Stimulated activated CD8-positive, alpha-beta memory T cell treated with anti-CD3 and anti-CD28 coated beads, Interleukin-12 subunit alpha, Interleukin-12 subunit beta, amount 100 ng/mL, for 1 hour (primary cell): Measurements from ENCODE around the gene SLC35C1.
A peak's percentile ranks its signal among the peaks of the same experiment; 100 is the strongest.
"Not testable (repeated sequence)": the region's sequence is repeated elsewhere in the genome, so short reads cannot be mapped to it uniquely, and the experiment has no call there.

ENCODE experiments used
- DNase-seq: peaks from one replicate; pipeline ENCODE4 v3.0.0-alpha.2; 2020; ENCODE audit warnings: low read depth

Gene SLC35C1

GRCh38 chr11:45811109-45811435 lies 6.1 kb downstream of the SLC35C1 start:
- no peak for DNase-seq

- no peak for DNase-seq
Observed at GRCh38 chr11:45811571-45812290, 6.8 kb downstream of the SLC35C1 start.

- no peak for DNase-seq
Observed at GRCh38 chr11:45812581-45813548, 7.9 kb downstream of the SLC35C1 start.

GRCh38 chr11:45815747-45816146 lies 10.8 kb downstream of the SLC35C1 start:
- DNase-seq = no peak

GRCh38 chr11:45816614-45817013 lies 11.7 kb downstream of the SLC35C1 start:
- DNase-seq = no peak

- no peak for DNase-seq
Observed at GRCh38 chr11:45817191-45817590, 12.2 kb downstream of the SLC35C1 start.

GRCh38 chr11:45818961-45819605 lies 14.1 kb downstream of the SLC35C1 start:
- DNase-seq = no peak

- no peak for DNase-seq
Observed at GRCh38 chr11:45820211-45820857, 15.4 kb downstream of the SLC35C1 start.

GRCh38 chr11:45826492-45826891 lies 21.5 kb downstream of the SLC35C1 start:
- DNase-seq = not testable (repeated sequence)

GRCh38 chr11:45827123-45827522 lies 22.2 kb downstream of the SLC35C1 start:
- DNase-seq = no peak

- DNase-seq = no peak
Observed at GRCh38 chr11:45828996-45829395, 24.0 kb downstream of the SLC35C1 start.

- no peak for DNase-seq
Observed at GRCh38 chr11:45830596-45830995, 25.6 kb downstream of the SLC35C1 start.

- no peak for DNase-seq
Observed at GRCh38 chr11:45832811-45833441, 28.0 kb downstream of the SLC35C1 start.

- no peak for DNase-seq
Observed at GRCh38 chr11:45833761-45834160, 28.8 kb downstream of the SLC35C1 start.

- no peak for DNase-seq
Observed at GRCh38 chr11:45834298-45834756, 29.4 kb downstream of the SLC35C1 start.

GRCh38 chr11:45839204-45839603 lies 34.3 kb downstream of the SLC35C1 start:
- no peak for DNase-seq

GRCh38 chr11:45840251-45840650 lies 35.3 kb downstream of the SLC35C1 start:
- DNase-seq = not testable (repeated sequence)

GRCh38 chr11:45843158-45843924 lies 38.4 kb downstream of the SLC35C1 start:
- DNase-seq = peak; percentile 81

GRCh38 chr11:45844822-45845578 lies 40.1 kb downstream of the SLC35C1 start:
- no peak for DNase-seq

GRCh38 chr11:45846174-45846675 lies 41.3 kb downstream of the SLC35C1 start:
- no peak for DNase-seq
